CD4-positive, alpha-beta T cell treated with Interferon alpha-2 for 1 hour (primary cell): ENCODE data around the gene TUBGCP6.
"Not testable (repeated sequence)": the region's sequence is repeated elsewhere in the genome, so short reads cannot be mapped to it uniquely, and the experiment has no call there.

Source experiments
- DNase-seq, 2 donors: peaks; one replicate each; pipeline ENCODE4 v3.0.0-alpha.2; 2020 to 2022

Gene TUBGCP6

DNA sequence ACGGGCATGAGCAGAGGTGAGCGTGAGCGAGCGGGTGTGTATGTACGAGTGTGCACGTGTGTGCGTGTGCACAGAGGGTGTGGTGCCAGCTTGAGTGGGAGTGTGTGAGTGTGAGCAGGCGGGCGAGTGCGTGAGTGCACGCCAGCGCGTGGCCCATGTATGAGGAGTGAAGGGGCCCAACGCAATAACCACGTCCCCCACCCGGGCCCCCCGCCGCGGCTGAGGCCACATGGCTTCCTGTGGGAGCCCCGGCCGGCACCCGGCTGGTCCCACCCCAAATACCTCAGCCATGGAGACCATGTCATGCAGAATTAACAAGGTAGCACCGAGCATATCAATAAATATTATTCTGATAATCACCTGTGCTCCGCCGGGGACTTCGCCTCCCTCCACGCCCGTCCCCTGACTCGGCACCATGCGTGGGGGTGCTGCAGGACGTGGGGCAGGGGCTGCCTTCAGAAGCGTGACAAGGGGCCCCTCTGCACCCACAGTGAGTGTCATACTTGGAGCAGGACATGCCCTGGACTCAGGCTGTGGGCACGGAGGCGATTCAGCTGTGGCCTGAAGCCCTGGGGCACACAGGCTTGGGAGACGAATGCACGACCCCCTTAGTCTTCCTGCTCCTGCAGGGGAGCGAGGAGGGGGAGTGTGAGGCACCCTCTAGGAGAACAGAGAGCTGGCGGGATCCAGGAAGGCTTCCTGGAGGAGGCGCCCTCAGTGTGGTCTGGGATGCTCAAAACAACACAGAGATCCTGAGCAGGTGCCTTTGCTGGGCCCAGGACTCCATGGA lies 64.7 kb downstream of the TUBGCP6 start:
- no peak for DNase-seq

DNA sequence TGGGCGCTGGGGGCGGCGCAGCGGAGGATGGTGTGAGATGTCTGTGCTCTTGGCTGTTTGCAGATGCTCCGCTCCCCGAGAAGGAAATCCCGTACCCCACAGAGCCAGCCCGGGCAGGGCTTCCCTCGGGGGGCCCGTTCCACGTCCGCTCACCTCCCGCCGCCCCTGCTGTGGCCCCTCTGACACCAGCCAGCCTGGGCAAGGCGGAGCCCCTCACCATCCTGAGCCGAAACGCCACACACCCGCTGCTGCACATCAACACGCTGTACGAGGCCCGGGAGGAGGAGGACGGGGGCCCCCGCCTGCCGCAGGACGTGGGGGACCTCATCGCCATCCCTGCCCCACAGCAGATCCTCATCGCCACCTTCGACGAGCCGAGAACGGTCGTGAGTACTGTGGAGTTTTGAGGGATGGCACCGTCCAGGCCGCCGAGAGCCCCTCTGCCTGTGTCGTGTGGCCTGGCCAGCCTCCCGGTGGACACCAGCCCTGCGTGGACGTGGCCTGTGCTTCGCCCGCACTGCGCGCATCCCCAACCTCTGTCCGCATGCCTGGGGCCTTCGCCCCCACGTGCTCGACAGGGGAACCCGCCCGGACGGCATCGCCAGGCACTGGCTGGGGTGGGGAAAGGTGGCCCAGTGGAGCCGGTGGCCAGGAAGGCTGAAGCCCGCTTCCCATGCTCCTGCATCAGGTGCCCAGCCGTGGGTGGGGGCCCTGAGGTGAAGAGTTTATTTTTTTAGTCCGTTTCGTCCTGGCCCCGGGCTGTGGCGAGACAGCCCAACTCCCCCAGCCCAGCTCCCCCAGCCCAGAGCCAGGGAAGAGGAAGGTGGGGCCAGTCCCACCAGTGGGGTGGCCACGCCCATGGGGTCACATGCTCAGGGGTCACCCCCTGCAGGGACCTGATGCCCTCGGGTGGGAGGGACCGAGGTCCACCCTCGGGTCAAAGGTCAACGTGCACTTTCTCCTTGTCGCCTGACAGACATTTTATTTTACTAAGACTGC lies 65.7 kb downstream of the TUBGCP6 start:
- DNase-seq: no peak

- no peak for DNase-seq
These were observed 66.4 kb downstream of the TUBGCP6 start for GRCh38 chr22:50178471-50178864.

DNA sequence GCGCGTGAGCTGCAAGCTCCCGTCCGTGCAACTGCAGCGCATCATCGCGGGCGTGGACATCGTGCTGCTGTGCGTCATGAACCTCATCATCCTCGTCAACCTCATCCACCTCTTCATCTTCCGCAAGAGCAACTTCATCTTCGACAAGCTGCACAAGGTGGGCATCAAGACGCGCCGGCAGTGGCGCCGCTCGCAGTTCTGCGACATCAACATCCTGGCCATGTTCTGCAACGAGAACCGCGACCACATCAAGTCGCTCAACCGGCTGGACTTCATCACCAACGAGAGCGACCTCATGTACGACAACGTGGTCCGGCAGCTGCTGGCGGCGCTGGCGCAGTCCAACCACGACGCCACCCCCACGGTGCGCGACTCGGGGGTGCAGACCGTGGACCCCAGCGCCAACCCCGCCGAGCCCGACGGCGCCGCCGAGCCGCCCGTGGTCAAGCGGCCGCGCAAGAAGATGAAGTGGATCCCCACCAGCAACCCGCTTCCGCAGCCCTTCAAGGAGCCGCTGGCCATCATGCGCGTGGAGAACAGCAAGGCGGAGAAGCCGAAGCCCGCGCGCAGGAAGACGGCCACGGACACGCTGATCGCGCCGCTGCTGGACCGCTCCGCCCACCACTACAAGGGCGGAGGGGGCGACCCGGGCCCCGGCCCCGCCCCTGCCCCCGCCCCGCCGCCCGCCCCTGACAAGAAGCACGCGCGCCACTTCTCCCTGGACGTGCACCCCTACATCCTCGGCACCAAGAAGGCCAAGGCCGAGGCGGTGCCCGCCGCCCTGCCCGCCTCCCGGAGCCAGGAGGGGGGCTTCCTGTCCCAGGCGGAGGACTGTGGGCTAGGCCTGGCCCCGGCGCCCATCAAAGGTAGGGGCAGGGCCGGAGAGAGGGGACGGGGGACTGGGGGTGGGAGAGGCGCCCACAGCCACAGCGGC lies 67.0 kb downstream of the TUBGCP6 start:
- DNase-seq: no peak

- DNase-seq: no peak
These were observed 67.8 kb downstream of the TUBGCP6 start for GRCh38 chr22:50176850-50177536.

- no peak for DNase-seq
These were observed 68.6 kb downstream of the TUBGCP6 start for GRCh38 chr22:50175921-50176849.

GRCh38 chr22:50175191-50175461 lies 69.7 kb downstream of the TUBGCP6 start:
- DNase-seq: no peak

- no peak for DNase-seq
These were observed 70.2 kb downstream of the TUBGCP6 start for GRCh38 chr22:50174382-50175190.

- DNase-seq: no peak
These were observed 70.9 kb downstream of the TUBGCP6 start for GRCh38 chr22:50173983-50174355.

DNA sequence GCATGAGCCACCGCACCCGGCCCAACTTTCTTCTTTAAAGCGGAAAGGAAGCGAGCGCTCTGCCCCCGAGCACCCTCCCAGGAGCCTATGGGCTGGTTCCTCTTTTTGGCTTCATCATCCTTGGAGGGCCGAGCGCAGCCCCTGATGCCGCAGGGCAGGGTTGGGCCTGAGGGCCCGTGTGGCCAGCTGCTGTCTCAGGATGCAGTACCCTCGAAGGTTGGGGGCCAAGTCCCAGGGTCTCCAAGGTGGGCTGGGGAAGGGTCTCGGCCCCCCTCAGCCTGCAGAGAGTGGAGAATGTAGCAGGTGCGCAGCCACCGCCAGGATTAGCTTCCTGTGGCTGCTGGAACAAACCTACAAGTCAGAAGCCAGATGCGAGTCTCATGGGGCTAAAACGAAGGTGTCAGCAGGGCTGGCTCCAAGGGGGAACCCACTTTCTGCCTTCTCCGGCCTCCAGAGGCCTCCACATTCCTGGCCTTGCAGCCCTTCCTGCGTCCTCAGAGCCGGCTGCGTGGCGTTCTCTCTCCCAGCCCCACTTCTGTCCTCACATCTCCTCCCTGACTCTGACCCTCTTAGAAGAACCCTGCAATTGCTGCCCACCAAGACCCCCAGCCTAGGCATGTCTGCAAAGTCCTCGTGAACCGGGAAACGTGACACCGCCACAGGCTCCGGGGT lies 71.4 kb downstream of the TUBGCP6 start:
- no peak for DNase-seq

GRCh38 chr22:50171965-50172421 lies 72.8 kb downstream of the TUBGCP6 start:
- no peak for DNase-seq

DNA sequence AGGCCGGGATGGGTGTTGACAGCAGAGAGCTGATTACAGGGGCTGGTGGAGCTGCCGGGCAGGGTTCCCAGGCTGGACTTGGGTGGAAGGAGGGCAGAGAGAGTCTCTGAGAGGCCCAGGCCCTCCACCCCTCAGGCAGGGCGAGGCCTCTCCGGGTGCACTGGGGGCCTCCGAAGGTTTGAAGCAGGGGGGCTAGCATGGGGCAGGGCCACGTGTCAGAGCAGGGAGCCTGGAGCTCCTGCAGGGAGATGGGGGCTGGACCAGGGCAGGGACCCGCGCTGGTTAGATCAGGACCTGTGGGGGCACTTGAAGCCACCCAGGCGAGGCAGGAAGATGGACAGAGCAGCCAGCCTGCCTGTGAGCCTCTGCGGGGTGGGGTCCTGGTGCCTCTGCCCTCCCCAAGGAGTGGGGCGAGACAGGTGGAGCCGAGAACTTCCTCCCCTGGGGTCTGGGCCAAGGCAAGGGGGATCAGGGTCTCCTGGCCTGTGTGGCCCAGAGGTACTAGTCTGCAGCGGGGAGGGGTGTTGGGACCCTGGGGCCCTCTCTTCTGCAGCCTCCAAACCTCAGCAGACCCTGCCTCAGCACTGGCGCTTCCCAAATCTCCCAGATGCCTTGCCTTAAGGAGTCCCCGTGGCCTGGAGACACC lies 73.4 kb downstream of the TUBGCP6 start:
- no peak for DNase-seq

- DNase-seq: no peak
These were observed 74.1 kb downstream of the TUBGCP6 start, which contains the start of gene PANX2 for GRCh38 chr22:50170453-50171318. TSS of gene PANX2 (plus strand) at chr22:50170731. CDS start at chr22:50170731, 0 bp downstream.

- peak; percentile 30 to 38 for DNase-seq
These were observed 75.0 kb downstream of the TUBGCP6 start for GRCh38 chr22:50169774-50170341.

- no peak for DNase-seq
These were observed 75.6 kb downstream of the TUBGCP6 start for GRCh38 chr22:50169181-50169759.

GRCh38 chr22:50168490-50169180 lies 76.2 kb downstream of the TUBGCP6 start:
- DNase-seq: not testable (repeated sequence)
